ENCODE data around the gene SHKBP1.
A peak's percentile ranks its signal among the peaks of the same experiment; 100 is the strongest.

SHKBP1 gene

DNA sequence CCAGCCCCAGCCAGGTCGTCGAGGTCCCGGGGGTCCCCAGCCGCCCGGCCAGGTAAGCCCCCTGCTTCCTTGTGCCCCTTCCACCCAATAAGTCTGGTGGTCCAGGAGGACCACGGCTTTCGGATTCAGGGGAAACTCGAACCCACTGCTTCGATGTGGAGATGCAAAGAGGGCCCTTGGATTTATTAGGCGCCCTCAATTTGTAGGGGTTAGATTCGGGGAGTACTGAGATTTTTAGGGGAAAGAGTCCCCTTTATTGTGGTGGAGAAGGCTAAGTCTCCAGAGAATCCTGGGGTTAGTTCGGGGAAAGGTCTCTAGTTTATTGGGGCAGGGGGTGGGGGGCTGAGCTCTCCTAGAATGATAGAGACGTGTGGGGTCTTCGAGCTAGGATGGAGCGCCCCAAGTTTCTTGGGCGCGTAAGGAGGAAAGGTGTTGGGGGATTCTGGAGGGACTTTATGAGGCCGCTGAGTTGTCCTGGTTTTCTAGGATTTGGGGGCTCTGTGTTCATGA, 20.7 kb downstream of the SHKBP1 start:
- DNase-seq (ENCODE audit: insufficient read length, low spot score) (no peak), FAIRE-seq (no peak)
- TF ChIP-seq POLR2A (IDR thresholded peaks at IDR 0.05; ENCODE audit: low read depth, low read length) = no peak

DNA sequence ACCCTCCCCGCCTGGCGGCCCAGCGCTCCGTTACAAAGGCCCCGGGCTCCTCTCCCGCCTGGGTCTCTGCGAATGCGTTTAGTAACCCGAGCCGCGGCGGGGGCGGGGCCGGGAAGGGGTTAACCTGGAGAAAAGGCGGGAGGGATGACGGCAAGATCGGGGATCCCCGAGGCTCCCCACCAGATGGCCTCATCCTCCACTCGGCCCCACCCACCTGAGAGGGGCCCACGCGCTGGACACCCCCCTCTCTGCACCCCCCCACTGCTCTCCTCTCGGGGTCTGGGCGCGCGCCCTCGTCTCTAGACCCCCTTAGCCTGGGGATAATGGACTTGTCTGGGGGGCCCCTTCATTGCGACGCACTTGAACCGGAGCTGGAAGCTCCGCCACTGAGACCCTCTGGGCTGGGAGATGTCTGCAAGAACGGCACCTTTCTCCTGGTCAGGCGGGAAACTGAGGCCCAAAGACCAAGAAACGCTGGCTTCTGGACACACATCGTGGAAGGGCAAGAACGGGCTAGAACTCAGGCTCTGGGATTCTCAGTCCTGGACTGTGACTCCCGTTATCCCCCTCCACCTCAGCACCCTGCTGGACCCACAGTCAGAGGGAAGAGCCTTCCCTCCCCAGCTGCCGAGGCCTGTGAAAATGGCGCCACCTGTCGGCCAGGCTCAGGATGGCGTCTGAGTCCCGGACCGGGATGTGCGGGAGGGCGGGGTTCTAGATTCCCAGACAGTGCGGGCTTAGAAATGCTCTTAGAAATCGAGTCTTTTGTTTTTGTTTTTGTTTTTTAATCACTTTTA, 21.6 kb downstream of the SHKBP1 start:
- FAIRE-seq = peak; percentile 62
- DNase-seq (ENCODE audit: insufficient read length, low spot score) = peak; percentile 97
- TF ChIP-seq POLR2A (IDR thresholded peaks at IDR 0.05; ENCODE audit: low read depth, low read length) = no peak

DNA sequence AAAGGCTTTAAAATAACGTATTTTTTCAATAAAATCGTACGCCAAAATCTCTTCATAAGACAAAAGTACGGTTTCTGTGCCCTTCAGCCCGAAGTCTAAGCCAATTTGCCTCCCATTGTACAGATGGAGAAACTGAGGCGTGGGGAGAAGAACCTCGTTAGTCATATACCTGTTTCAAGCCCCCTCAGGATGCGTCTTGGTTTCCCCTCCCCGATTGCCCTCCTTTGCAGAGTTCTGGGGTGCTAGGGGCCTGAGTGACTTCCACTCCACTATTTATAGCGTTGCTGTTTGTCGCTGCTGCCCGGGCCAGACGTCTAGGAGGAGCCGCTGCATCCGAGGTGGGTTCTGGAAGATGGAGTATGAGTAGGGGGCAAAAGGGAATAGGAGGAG, 22.2 kb downstream of the SHKBP1 start:
- DNase-seq (ENCODE audit: insufficient read length, low spot score) (no peak), FAIRE-seq (no peak)
- no peak for TF ChIP-seq POLR2A (IDR thresholded peaks at IDR 0.05; ENCODE audit: low read depth, low read length)

DNA sequence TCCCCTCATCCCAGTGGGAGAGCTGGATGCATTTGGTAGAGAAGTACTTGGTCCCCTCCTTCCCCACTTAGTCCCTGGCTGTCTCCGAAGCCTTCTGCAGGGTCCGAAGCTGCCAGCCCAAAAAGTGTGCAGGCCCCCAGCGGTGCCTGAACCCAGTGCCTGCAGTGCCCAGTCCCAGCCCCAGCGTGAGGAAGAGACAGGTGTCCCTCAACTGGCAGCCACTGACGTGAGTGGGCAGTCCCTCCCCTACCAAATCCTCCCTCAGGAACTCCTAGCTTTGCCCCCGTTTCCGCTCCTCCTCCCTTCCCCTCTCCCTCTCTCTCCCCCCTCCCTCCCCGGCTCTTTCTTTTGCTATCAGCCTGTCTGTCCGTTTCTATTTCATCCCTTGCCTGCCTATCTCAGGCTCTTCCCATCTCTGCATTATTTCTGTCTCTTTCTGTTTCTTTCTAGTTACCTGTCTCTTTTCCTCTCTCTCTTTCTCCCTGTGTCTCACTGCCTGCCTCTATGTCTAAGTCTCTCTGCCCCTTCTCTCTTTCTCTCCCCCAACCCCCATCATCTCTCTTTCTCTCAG, 22.7 kb downstream of the SHKBP1 start:
- FAIRE-seq (no peak), DNase-seq (ENCODE audit: insufficient read length, low spot score) (no peak)

GRCh38 chr19:40599902-40600569, 23.4 kb downstream of the SHKBP1 start:
- no peak for TF ChIP-seq POLR2A (IDR thresholded peaks at IDR 0.05; ENCODE audit: low read depth, low read length)
- FAIRE-seq (no peak), DNase-seq (ENCODE audit: insufficient read length, low spot score) (no peak)

More for the DNA sequence above, 22.7 kb downstream of the SHKBP1 start:
- no peak for TF ChIP-seq POLR2A (IDR thresholded peaks at IDR 0.05; ENCODE audit: low read depth, low read length)

GRCh38 chr19:40600570-40601133, 24.0 kb downstream of the SHKBP1 start:
- FAIRE-seq (no peak), DNase-seq (ENCODE audit: insufficient read length, low spot score) (no peak)
- TF ChIP-seq POLR2A (IDR thresholded peaks at IDR 0.05; ENCODE audit: low read depth, low read length) = no peak

GRCh38 chr19:40601134-40601974, 24.7 kb downstream of the SHKBP1 start, which contains the start of gene LTBP4:
Gene LTBP4, plus strand, starts transcription at chr19:40601369. Its CDS starts 19 bp downstream, at chr19:40601388.
- FAIRE-seq (no peak), DNase-seq (ENCODE audit: insufficient read length, low spot score) (no peak)
- TF ChIP-seq POLR2A (IDR thresholded peaks at IDR 0.05; ENCODE audit: low read depth, low read length) = no peak

DNA sequence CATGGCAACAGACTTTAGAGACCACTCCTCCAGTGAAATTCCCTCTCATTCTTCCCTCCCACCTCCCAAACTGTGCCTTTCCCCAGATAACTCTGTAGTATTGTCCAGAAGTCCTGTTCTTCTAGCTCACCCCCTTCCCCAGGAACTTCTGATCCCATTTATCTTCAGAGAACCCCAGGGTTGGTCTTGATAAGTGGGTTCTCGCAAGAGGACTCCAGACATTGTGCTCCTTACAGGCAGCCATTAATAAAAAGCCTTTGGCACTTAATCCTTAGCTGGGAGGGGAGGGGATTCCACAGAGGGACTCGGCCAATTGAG, 26.4 kb downstream of the SHKBP1 start:
- TF ChIP-seq POLR2A (IDR thresholded peaks at IDR 0.05; ENCODE audit: low read depth, low read length) = no peak
- FAIRE-seq (no peak), DNase-seq (ENCODE audit: insufficient read length, low spot score) (no peak)

DNA sequence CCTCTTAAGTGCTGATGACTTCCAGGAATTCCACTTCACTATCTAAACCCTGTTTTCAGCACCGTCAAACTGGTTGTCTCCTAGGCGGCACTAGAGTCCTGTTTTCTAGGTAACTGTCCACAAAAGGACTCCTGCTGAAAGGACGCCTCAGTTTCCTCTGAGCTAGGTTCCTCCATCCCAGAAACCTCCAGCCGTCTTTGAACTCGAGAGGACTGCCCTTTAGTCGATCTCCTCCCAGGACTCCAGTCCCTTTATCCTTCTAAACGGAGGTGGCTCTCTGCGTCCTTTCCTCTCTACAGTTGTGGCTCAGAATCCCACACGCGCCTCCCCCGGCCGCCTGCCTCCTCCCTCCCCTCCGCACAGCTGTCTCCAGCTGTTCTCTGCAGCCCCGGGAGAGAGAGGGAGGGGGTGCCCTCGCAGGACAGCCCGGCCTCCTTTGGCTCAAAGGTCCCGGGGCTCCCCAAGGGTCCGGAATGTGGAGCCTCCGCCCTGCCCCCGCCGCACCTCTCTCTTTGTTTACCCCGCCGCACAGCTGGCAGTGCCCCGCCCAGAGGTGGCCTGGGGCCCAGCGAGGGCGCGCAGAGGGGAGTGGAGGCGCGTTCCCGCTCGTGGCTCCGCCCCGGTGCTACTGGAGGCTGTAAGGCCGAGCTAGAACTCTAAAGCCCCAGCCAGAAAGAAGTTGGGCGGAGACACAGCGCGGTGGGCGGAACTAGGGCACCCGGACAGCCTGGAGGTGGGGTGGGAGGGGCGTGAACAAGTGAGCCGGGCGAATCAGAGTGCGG, 26.9 kb downstream of the SHKBP1 start:
- no peak for TF ChIP-seq POLR2A (IDR thresholded peaks at IDR 0.05; ENCODE audit: low read depth, low read length)
- FAIRE-seq (peak; percentile 79), DNase-seq (ENCODE audit: insufficient read length, low spot score) (peak; percentile 97)

GRCh38 chr19:40604171-40604646, 27.5 kb downstream of the SHKBP1 start:
- FAIRE-seq = no peak
- no peak for TF ChIP-seq POLR2A (IDR thresholded peaks at IDR 0.05; ENCODE audit: low read depth, low read length)
- no peak for DNase-seq (ENCODE audit: insufficient read length, low spot score)

- DNase-seq (ENCODE audit: insufficient read length, low spot score) = no peak
- no peak for FAIRE-seq
- no peak for TF ChIP-seq POLR2A (IDR thresholded peaks at IDR 0.05; ENCODE audit: low read depth, low read length)
Observed at GRCh38 chr19:40604647-40605215, 28.1 kb downstream of the SHKBP1 start.

Measured in H54 (cell line).